HG02678 (cell line): ENCODE data around the gene SLX4.

Experiments used
- ATAC-seq: cut with Tn5 transposase; IDR thresholded peaks from one replicate; pipeline ENCODE4 v1.9.1; 2021; ENCODE audit warnings: mild to moderate bottlenecking, moderate library complexity; ENCODE audit not compliant: unreplicated experiment

Gene SLX4

DNA sequence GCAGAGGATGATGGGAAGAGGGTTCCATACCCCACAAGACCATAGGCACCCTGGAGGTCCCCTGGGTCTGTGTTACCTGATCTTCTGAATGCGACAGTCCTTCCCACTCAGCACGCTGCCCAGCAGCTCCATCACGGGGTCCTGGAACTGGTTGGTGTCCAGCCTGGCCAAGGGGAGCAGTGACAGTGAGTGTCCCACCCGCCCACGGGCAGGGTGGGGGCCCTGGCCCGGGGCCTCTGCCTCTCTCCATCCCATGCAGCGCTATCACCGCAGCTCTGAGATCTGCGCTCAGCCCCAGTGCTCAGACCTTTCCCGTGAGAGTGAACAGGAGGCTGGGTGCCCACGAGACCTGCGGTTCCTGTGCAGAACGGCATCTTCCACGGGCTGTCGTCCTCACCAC is 49.8 kb downstream of the SLX4 start:
- no peak for ATAC-seq

DNA sequence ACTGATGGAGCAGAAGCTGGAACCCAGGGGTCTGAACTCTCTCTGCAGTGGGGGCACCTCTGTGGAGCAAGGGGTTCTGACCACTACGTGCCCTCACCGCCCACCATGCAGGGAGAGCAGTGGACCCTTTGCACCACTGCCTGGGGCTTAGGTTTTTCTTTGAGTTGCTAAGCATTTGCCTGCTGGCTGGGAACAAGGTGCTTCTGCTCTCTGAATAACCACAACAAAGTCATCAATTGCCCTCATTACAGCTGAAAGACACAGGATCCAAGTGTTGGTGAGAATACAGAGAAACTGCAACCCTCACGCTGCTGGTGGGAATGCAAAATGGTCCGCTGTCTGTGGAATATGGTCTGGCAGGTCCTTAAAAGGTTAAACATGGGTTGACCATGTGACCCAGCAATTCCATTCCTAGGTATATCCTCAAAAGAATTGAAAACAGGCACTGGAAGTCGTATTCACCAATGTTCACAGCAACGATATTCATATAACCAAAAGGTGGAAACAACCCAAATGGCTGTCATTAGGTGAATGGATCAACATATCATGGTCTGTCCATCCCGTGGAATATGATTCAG is 57.0 kb downstream of the SLX4 start:
- ATAC-seq = no peak

DNA sequence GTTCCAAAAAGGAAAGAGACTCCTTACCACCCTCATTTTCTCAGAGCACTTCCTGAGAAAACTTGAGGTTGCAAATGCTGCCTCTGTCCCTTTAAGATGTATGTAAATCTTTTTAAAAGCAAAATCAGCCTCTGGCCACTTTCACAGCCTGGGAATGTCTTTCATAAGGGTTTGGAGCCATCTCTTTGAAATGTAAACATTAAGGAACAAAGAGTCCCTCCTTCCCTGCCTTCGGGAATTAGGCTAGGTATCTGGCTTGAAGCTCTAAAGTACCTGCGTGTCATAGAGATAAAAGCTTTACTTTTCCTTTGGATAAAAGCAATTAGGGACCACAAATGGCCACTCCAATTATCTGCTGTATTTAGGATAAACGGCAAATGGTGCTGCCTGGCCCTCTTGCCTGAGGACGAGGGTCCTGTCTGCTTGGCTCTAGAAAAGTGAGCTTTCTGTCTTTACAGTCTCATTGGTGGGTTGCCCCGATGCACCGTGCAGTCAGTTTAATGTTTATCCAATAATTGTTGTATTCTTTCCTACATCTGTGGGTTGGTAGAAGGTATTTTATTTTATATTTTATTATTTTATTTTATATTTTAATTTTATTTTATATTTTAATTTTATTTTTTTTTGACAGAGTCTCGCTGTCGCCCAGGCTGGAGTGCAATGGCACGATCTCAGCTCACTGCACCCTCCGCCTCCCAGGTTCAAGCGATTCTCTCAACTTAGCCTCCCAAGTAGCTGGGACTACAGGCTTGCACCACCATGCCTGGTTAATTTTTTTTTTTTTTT is 58.1 kb downstream of the SLX4 start:
- no peak for ATAC-seq

DNA sequence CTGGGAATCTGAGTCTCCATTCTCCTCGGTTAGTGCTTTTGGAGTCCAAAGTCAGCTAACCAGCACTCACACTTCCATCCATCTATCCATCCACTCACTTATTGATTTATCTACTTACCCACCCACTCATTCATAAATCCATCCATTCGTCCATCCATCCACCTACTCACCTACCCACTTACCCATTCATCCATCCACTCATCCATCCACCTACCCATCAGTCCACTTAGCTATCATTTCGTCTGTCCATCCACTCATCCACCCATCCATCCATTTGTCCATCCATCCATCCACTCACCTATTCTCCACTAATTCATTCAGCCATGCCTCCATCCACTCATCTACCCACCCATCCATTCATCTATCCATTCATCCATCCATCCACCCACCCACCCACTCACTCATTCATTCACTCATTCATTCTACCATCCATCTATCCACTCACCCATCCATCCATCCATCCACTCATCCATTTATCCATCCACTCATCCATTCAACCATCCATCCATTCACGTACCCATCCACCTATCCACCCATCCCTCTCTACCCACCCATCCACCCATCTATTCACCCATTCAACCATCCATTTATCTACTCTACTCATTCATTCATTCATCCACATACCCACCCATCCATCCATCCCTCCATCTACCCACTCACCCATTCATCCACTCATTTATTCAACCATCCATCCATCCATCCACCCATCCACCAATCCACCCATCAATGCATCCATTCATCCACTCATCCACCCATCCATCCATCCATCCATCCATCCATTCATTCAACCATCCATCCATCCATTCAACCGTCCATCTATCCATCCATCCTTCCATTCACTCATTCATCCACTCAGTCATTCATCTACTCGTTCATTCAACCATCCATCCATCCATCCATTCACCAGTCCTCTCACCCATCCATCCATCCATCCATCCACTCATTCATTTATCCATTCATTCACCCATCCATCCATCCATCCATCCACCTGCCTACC is 60.3 kb downstream of the SLX4 start:
- ATAC-seq = no peak

DNA sequence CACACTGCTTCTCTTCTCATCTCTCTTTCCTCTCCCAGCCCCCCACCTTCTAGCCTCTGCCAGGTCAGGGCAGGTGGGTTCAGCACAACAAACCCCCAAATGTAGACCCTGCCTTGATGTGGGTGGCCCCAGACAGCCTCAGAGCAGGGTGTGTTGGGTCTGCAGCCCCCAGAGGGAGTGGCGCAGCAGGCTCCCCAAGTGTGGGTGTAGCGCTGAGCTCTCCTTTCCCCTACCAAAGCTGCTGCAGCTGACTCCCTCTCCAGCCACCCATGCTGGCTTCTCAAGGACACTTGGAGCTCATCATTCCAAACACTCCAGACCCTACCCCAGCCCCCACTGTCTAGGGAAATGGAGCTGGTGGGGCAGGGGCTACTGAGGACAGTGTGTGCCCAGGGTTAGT is 61.5 kb downstream of the SLX4 start:
- ATAC-seq = no peak

DNA sequence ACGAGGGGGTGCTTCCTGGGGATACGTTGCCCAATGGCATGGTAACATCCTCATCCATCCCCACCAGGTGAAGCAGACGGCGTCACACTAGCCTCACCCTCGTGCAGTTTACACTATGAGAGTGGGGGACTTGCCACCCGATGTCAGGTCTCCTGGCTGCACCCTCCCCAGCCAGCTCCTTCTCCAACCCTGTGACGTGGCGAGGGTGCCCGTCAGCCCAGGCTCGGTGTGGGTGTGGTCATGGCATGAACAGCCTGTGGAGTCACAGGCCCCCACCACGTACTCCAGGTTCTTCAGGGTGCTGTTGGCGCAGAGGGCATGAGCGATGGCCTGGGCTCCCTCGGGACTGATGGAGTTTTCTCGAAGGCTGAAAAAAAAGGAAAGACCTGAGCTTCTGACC is 62.5 kb downstream of the SLX4 start:
- no peak for ATAC-seq

DNA sequence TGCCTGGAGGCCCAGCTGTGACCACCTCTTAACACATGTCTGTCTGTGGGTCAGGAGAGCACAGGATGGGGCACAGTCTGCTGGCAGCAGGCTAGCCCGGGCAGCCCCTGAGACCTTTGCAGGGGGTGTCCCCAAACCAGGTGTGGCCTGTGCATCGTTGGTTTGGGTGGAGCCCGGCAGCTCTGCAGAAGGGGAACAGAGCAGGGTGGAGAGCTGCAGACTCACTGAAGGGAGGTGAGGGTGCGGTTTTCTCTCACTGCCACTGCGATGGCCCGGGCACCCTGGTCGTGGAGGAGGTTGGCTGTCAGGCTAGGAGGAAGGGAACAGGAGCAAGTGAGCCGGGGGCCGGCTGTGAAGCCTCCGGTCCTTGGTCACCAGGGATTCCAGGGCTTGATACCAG is 63.0 kb downstream of the SLX4 start:
- no peak for ATAC-seq

DNA sequence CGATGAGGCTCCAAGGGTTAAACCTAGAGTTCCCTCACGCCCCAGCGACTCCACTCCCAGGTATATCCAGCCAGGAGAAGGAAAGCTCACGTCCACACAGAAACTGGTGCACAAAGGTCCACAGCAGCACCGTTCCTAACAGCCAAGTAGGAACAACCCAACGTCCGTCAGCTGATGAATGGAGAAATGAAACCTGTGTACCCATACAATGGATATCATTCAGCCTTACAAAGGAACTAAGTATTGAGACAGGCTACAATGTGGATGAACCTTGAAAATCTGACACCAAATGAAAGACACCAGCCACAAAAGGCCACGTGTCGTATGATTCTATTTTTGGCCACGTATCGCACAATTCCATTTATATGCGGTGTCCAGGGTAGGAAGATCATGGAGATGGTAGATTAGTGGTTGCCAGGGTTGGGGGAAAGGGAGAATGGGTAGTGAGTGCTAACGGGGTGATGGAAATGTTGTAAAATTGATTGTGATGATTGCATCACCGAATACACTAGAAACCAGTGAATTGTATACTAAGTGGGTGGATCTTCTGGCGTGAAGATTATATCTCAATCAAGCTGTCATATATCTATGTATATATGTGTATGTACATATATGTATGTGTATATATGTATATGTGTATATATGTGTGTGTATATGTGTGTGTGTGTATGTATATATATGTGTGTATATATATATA is 64.3 kb downstream of the SLX4 start:
- ATAC-seq = no peak

DNA sequence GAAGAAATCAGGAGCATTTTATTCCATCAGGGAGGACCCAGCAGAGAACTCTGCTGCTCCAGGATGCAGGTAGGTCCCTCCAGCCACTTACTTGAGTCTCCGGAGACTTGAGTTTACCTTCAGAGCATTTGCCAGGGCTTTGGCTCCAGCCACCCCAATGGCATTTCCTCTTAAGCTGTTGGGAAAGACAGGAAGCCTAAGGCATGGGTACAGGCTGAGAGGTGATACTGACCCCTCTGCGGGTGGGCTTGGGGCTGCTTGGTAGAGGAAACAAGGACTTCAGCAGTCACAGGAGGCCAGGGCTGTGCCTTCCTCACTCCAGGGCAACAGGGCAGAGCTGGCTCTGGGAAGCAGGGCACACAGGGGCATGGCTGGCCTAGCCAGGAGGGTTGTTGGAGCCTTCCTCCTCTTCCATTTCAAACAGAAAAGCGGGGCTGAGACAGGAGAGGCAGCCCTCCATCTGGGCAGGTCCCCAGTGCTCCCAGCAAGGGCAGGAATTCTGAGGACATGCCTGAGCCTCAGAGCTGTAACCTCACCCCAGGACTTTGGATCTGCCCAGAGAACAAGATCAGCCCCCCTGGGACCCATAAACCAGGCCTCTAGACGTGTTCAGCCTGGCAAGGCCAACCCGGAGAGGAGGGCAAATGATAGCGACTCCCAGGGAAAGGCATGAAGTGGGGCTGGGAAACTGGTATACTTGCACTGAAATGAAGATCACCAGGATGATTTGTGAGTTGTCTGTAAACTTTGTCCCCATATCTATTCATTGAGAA is 68.6 kb downstream of the SLX4 start:
- no peak for ATAC-seq

DNA sequence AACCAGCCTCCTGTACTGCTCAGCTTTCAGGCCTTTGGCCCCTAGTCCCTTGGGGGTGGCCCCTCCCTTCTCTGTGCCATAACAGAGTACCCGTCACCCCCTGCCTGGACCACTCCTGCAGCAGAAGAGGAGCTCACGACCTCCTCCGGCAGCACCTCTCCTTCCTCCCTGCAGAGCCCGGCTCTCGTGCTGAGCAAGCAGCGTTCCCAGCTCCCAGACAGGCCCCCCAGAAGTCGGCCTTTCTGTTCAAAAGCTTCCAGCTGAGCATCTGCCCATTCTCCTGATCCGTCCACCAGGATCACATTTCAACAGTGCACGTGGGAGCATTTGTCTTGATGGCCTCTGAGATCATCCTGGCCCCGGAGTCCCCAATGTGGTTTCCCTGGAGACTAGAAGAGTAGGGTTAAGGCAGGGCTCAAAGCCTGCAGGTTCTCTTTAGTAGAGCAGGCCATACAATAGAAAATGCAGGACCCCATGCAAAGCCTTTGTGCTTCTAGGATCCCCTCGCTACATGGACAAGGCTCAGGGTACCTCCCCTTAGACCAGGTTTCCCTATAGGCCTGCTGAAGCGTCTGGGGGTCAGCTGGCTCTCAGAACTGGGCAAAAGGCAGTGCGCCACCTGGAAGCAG is 69.8 kb downstream of the SLX4 start:
- no peak for ATAC-seq

DNA sequence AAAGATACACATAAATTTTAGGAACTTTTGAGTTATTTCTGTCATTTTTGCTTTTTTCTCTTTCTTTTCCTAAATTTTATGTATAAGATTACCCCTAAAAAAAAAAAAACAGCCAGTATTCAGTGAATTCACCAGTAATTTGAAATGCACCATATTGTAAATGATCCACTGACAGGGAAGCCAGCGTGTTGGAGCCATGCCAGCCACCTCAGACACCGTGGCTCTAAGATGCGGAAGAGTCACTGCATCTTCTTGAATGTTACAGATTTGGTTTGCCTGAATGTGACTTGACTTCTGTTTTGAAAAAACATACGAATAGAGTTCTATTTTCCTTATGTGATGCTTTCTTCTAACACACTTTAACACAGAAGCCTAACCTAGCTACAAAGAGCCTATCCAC is 73.2 kb downstream of the SLX4 start:
- no peak for ATAC-seq

DNA sequence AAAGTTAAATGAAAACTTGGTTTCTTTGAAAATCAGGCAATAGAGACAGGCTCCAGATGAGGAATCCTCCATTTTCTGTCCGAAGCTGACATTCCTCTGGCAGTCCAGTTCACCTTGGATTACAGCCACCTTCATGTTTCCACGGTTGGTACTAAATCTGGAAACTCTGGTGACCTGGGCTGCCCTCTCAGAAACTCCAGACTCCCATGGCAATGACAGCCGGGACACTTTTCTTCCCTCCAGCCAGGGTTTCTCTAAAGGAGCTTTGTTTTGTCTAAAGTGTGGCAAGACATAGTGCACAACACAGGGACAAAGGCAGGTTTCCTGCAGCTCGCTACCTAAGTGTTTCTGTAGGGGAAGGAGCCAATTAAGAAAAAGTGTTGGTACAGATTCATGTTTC is 74.6 kb downstream of the SLX4 start:
- no peak for ATAC-seq

DNA sequence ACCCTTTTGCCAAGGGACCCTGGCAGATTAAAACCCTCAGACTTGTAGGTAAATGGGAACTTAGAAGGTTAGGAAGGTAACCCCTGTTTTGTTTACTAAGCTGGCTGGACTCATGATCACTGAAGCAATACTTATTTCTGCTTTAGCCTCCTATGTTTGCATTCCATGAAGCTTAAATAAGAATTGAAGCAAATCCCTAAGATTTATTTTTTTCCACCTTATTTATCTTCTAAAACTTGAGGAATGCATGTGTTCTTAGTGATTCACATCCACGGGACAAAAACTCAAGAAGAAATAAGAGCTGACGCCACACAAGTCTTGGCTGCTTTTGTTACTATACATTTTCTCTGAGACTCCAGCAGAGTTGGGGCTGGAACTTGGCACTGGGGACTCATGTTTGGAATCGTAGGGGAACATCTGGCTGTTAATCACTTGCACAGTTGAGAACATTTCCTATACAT is 75.1 kb downstream of the SLX4 start:
- ATAC-seq = no peak

DNA sequence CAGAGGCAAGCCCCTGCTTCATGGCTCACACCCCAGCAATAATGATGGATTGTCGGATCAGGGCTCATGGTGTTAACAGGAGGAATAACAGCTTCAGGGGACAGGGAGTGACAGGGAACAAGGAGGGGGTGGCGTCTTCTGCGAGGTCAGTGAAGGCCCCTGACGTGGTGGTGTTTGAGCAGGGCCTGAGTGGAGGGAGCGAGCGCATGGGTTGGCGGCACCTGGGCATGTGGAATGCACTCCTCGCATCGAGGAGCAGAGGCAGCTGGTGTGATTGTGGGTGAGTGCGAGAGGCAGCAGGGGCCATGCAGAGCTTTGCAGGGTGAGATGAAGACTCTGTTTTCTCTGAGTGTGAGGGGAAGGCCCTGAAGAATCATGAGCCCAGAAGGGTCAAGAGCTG is 77.3 kb downstream of the SLX4 start:
- no peak for ATAC-seq

DNA sequence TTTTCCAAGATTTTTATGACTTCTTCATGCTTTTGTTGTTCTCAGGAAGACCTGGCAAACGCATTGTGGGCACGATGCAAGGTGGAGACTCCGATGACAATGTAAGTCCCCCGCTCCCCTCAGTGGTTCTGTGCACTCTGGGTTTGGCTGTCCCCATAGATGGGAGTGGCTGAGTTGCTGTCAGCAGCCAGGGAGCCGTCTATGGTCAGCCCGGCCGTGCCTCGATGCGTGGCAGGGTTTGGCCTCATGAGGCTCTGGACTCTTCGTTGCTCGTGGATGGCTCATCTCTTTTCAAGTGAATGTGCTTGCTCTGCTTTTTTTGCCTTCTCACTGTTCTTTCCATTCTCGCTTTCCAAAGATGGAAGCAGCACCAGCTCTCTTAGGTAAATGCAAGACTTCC is 78.7 kb downstream of the SLX4 start:
- ATAC-seq = no peak
